K562 (cell line): ENCODE data around the gene PLEKHM2.

Experiments used
- MXI1 ChIP-seq: IDR thresholded peaks from 2 replicates; pipeline ENCODE4 v1.6.1; 2011; ENCODE audit warnings: low read depth, mild to moderate bottlenecking, improper control_type of control experiment, low read length
- POLR2A ChIP-seq: fragments of 450-650 bp; conservative IDR thresholded peaks from 2 replicates; pipeline ENCODE4 v1.6.1; 2016
- RBBP5 ChIP-seq: fragments of 200-600 bp; sonication (generic); IDR thresholded peaks from 2 replicates; pipeline ENCODE4 v1.6.1; 2012; ENCODE audit warnings: borderline replicate concordance, mild to moderate bottlenecking, low read length, control low read depth, inconsistent platforms; ENCODE audit not compliant: insufficient read depth, poor library complexity, severe bottlenecking
- RCOR1 ChIP-seq, 2 experiments: IDR thresholded peaks; 2 replicates each; pipeline ENCODE4 v1.6.1; 2012; ENCODE audit warnings: low read depth in 2 of 2, low read length in 2 of 2, borderline replicate concordance in 1 of 2, improper control_type of control experiment in 1 of 2
- ZNF121 ChIP-seq: sonication (generic); formaldehyde crosslinking; conservative IDR thresholded peaks from 2 replicates; pipeline ENCODE4 v1.8.0; 2022; ENCODE audit warnings: missing genetic modification reagents
- TF ChIP-seq, protein P1 (sequence below): sonication (generic); formaldehyde crosslinking; IDR thresholded peaks from 2 replicates; pipeline ENCODE4 v1.9.0; 2022; ENCODE audit warnings: mild to moderate bottlenecking, missing genetic modification reagents

DNA sequence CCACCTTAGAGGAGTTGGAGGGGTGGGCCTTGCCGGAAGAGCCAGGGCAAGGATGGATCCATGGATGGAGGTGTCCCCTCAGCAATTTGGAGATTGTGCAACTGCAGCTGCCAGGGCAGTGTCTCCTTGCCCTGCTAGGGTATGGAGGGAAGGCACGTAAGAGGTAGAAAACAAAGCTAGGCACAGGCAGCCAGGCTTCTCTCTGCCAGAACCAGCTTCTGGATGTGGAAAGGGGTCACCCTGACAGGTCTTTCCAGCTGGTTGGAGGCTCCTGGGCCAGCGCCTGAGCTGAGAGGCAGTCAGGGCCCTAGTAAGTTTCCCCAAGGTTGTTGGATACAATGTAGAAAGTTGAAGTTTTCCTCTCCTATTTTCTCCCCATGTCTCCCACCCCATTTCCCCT is 36.7 kb downstream of the PLEKHM2 start:
- TF ChIP-seq POLR2A (no peak), RBBP5 (no peak), RCOR1 (IDR thresholded peaks at IDR 0.05; ENCODE audit: borderline replicate concordance in 1 of 2, low read depth in 2 of 2, low read length in 2 of 2) (no peak), ZNF121 (no peak), MXI1 (no peak)
- TF ChIP-seq, protein P1, sequence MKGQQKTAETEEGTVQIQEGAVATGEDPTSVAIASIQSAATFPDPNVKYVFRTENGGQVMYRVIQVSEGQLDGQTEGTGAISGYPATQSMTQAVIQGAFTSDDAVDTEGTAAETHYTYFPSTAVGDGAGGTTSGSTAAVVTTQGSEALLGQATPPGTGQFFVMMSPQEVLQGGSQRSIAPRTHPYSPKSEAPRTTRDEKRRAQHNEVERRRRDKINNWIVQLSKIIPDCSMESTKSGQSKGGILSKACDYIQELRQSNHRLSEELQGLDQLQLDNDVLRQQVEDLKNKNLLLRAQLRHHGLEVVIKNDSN (CRISPR knock-in tag): no peak
